Measurements from ENCODE around the gene DCTN5.

The DCTN5 gene

DNA sequence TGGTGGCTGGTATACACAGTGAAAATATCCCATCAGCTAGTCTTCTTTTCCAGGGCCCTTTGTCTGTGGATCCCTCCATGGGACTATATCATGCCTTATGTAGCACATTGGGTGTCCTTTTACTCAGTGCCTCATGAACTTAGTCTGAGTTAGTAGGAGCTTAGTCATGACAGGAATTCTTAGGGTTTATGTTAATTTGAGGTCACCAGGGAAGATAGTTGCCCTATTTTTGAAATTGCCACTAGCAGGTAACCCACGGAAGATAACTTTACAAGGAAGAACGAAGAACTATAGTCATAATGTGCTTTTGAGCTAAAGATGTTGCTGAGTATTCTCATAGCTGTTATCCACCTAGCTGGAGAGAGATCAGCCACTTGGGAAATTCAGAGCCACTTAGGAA is 22.7 kb downstream of the DCTN5 start:
- no peak overlapping the region for H3K27ac ChIP-seq (ENCODE audit: low read length)

DNA sequence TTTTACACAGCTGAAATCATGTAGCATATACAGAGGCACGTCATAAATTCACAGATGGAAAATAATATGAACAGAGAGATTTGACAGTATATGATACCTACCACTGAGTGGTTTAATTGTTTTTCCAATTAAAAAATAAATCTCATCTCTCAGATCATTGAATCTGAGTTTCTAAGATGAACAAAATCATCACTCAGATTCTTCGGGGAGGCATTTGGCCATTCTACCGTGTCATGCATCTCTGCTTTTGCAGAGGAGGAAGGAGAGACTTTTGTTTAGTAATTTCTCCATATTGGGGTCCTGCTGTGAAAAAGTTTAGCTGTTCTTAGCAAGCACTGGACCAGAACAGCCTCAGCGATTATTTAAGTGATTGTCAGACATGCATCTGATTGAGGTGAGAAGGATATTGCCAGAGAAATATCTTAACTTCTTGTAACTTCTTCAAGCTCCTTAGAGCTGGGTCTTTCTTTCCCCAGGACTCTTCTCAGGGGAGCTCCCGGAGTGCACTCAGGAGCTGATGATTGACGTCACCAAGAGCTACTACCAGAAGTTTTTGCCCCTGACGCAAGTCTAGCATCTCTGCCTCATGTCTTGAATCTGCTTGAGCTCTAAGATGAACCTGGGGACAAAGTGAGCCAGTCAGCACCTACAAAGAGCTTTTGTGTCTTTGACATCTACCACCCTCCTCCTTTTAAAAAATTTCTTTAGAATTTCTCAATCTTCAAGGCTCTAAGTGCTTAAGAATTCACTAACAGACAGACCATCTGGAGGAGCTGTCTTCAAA is 25.5 kb downstream of the DCTN5 start:
- H3K9me3 ChIP-seq (ENCODE audit: control insufficient read depth in 2 of 2, low read length in 2 of 2), result no peaks in the 10 kb centered on the region
- H3K4me1 ChIP-seq (ENCODE audit: control insufficient read depth, insufficient read depth, low read length), result no peaks in the 10 kb centered on the region
- H3K27ac ChIP-seq (ENCODE audit: low read length), result no peak overlapping the region
- H3K9ac ChIP-seq (ENCODE audit: low read length in 2 of 2), result no peak overlapping the region
- no peaks in the 10 kb centered on the region for H3K27me3 ChIP-seq (ENCODE audit: control insufficient read depth in 1 of 2, insufficient read depth in 2 of 2, low read length in 2 of 2)
- peaks cover 52 to 75% of the 10 kb centered on the region in 2 donors for H3K36me3 ChIP-seq (ENCODE audit: control insufficient read depth in 2 of 2, insufficient read depth in 2 of 2, low read length in 2 of 2)
- no peak overlapping the region for H3K4me3 ChIP-seq (ENCODE audit: low read length in 2 of 2)

More for the DNA sequence above, 22.7 kb downstream of the DCTN5 start:
- no peaks in the 10 kb centered on the region for H3K27me3 ChIP-seq (ENCODE audit: control insufficient read depth in 1 of 2, insufficient read depth in 2 of 2, low read length in 2 of 2)
- H3K4me3 ChIP-seq (ENCODE audit: low read length in 2 of 2), result no peak overlapping the region
- no peaks in the 10 kb centered on the region for H3K9me3 ChIP-seq (ENCODE audit: control insufficient read depth in 2 of 2, low read length in 2 of 2)
- no peak overlapping the region for H3K9ac ChIP-seq (ENCODE audit: low read length in 2 of 2)
- H3K36me3 ChIP-seq (ENCODE audit: control insufficient read depth in 2 of 2, insufficient read depth in 2 of 2, low read length in 2 of 2), result peaks cover 67 to 75% of the 10 kb centered on the region in 2 donors
- no peaks in the 10 kb centered on the region for H3K4me1 ChIP-seq (ENCODE audit: control insufficient read depth, insufficient read depth, low read length)

DNA sequence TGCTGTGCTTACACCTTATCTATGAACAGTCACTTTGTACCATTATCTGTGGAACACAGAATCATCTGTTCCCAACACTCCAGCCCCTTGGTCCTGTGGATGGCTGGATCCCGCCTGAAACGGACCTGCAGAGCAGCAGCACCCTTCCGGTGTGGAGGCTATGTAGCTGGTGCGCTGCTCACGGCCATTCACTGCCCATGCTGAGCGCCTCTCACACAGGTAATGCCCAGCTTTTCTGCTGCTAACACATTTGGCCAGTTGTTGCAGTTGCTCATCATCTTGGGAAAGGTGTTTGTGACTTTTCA is 26.0 kb downstream of the DCTN5 start:
- Histone ChIP-seq H3K36me3 (ENCODE audit: control insufficient read depth in 2 of 2, insufficient read depth in 2 of 2, low read length in 2 of 2) (peaks cover 47 to 75% of the 10 kb centered on the region in 2 donors), H3K27me3 (ENCODE audit: control insufficient read depth in 1 of 2, insufficient read depth in 2 of 2, low read length in 2 of 2) (no peaks in the 10 kb centered on the region)

DNA sequence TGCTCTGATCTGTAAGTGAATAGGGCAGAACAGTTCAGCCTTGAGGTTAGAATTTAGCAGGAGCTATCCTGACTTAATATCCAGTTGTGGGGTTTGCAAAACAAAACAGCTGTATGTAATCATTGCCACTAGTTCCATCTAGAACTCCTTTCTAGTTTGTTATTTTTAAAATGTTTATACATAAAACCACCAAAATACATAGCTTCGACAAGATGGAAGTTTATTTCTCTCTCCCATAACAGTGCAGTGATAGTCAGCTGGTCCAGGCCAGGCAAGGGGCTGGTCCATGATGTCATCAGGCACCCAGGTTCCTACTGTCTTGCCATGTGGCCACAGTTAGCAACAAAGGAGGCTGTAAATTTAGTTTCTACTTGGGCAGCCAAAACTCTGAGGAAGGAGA is 27.0 kb downstream of the DCTN5 start:
- Histone ChIP-seq H3K4me3 (ENCODE audit: low read length in 2 of 2) (no peak overlapping the region), H3K36me3 (ENCODE audit: control insufficient read depth in 2 of 2, insufficient read depth in 2 of 2, low read length in 2 of 2) (peaks cover 41 to 71% of the 10 kb centered on the region in 2 donors), H3K27me3 (ENCODE audit: control insufficient read depth in 1 of 2, insufficient read depth in 2 of 2, low read length in 2 of 2) (no peaks in the 10 kb centered on the region), H3K9ac (ENCODE audit: low read length in 2 of 2) (no peak overlapping the region), H3K27ac (ENCODE audit: low read length) (no peak overlapping the region), H3K9me3 (ENCODE audit: control insufficient read depth in 2 of 2, low read length in 2 of 2) (no peaks in the 10 kb centered on the region), H3K4me1 (ENCODE audit: control insufficient read depth, insufficient read depth, low read length) (no peaks in the 10 kb centered on the region)

More for the DNA sequence above, 26.0 kb downstream of the DCTN5 start:
- Histone ChIP-seq H3K4me3 (ENCODE audit: low read length in 2 of 2) (no peak overlapping the region), H3K27ac (ENCODE audit: low read length) (no peak overlapping the region), H3K9me3 (ENCODE audit: control insufficient read depth in 2 of 2, low read length in 2 of 2) (no peaks in the 10 kb centered on the region), H3K4me1 (ENCODE audit: control insufficient read depth, insufficient read depth, low read length) (no peaks in the 10 kb centered on the region), H3K9ac (ENCODE audit: low read length in 2 of 2) (no peak overlapping the region)

DNA sequence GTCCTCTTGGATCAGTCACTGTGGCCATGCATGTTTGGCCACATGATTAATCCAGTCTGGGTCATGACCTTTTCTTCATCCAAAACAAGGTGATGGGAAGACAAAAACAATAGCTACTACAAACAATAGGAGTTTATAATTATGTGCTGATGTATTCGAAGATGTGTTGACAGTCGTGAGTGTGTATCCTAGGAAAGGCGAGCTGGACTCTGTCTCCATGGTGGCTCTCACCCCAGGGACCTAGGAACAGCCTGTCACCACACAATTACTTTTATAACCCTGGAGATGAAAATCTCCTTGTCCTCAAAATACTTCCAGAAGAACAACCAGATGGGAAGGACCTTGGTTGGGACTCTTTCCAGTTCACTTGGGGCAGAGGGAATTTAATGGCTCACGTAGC is 27.6 kb downstream of the DCTN5 start:
- Histone ChIP-seq H3K36me3 (ENCODE audit: control insufficient read depth in 2 of 2, insufficient read depth in 2 of 2, low read length in 2 of 2) (peaks cover 39 to 69% of the 10 kb centered on the region in 2 donors), H3K9ac (ENCODE audit: low read length in 2 of 2) (no peak overlapping the region), H3K4me1 (ENCODE audit: control insufficient read depth, insufficient read depth, low read length) (no peaks in the 10 kb centered on the region), H3K9me3 (ENCODE audit: control insufficient read depth in 2 of 2, low read length in 2 of 2) (no peaks in the 10 kb centered on the region), H3K27ac (ENCODE audit: low read length) (no peak overlapping the region), H3K4me3 (ENCODE audit: low read length in 2 of 2) (no peak overlapping the region), H3K27me3 (ENCODE audit: control insufficient read depth in 1 of 2, insufficient read depth in 2 of 2, low read length in 2 of 2) (no peaks in the 10 kb centered on the region)

DNA sequence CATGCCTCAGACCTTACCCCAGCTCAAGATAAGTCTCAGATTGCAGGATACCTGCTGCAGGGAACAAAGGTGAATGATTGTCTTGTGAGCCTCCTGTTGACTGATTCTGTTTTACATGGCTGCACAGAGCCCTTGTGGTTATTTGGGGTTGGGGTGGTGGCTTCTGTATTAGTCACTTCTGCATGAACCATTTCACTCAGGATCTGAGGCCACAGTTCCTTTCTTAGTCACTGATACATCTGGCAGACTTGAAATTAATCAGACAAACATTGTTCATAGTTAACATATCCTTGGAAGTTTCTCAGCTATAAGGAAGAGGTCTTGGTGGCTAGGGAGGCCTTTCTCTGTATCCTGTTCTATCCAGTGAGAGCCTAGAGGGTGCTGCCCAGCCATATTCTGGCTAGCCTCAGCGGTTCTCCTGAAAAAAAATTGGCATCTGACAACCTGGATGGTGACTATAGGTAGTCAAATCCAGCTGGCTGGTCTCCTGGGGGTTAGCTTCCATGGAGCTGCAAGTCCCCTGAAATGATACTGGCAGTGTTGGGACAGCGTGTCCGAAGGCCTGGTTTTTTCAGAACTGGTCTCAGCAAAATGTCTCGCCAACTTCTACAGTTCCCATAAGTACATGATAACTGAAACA is 29.0 kb downstream of the DCTN5 start:
- Histone ChIP-seq H3K4me1 (ENCODE audit: control insufficient read depth, insufficient read depth, low read length) (no peaks in the 10 kb centered on the region), H3K4me3 (ENCODE audit: low read length in 2 of 2) (no peak overlapping the region), H3K9me3 (ENCODE audit: control insufficient read depth in 2 of 2, low read length in 2 of 2) (no peaks in the 10 kb centered on the region), H3K36me3 (ENCODE audit: control insufficient read depth in 2 of 2, insufficient read depth in 2 of 2, low read length in 2 of 2) (peaks cover 38 to 67% of the 10 kb centered on the region in 2 donors), H3K27me3 (ENCODE audit: control insufficient read depth in 1 of 2, insufficient read depth in 2 of 2, low read length in 2 of 2) (no peaks in the 10 kb centered on the region), H3K9ac (ENCODE audit: low read length in 2 of 2) (no peak overlapping the region), H3K27ac (ENCODE audit: low read length) (no peak overlapping the region)

DNA sequence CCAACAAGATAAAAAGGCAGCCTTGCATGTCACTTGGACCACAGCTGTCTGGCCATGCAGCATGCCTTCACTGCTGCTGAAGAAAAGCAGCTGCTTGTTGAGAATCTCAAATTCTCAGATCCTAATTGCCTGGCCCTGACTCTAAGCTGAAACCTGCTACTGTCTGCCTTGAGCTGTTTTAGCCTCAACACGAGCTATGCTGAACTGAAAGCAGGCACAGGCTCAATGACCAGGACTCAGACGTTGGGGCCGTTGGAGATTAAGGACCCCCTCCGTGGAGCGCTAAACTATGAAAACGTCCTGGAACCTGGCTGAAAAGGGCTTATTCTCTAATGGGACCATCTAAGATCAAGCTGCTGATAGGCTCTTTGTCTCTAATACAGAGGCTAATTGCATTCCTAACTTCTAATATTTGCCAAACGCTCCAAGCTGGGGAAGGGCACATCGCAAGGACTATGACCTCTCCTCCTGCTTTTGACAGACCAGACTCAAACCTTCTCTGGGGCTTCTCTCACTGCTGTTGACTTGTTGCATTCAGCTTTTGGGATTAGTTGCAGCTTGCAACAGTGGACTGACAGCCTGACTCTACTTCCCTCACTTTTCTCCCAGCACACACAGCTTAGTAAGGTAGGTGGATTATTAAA is 32.8 kb downstream of the DCTN5 start:
- H3K36me3 ChIP-seq (ENCODE audit: control insufficient read depth in 2 of 2, insufficient read depth in 2 of 2, low read length in 2 of 2), result peaks cover 10 to 30% of the 10 kb centered on the region in 2 donors
- no peaks in the 10 kb centered on the region for H3K27me3 ChIP-seq (ENCODE audit: control insufficient read depth in 1 of 2, insufficient read depth in 2 of 2, low read length in 2 of 2)
- no peak overlapping the region for H3K9ac ChIP-seq (ENCODE audit: low read length in 2 of 2)
- H3K4me1 ChIP-seq (ENCODE audit: control insufficient read depth, insufficient read depth, low read length), result peaks cover 8% of the 10 kb centered on the region
- H3K4me3 ChIP-seq (ENCODE audit: low read length in 2 of 2), result no peak overlapping the region
- no peak overlapping the region for H3K27ac ChIP-seq (ENCODE audit: low read length)
- H3K9me3 ChIP-seq (ENCODE audit: control insufficient read depth in 2 of 2, low read length in 2 of 2), result no peaks in the 10 kb centered on the region

DNA sequence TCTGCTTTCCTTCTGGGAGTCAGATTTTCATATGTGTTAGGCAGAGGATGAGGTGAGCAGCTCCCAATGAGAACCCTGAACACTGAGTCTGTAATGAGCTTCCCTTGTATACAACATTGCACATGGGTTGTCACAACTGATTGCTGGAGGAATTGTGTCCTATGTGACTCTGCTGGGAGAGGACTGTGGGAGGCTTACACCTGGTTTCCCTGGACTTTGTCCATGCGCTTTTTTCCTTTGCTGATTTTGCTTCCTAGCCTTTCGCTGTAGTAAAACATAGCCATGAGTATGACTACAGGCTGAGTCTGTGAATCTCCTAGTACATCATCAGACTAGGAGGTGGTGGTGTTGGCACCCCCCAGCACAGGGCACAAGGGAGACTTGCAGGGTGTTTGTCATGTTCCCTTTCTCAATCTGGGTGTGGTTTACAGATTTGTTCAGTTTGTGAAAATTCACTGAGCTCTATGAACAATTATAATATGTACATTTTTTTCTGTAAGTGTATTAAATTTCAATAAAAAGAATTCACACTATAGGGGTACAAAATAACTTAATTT is 35.7 kb downstream of the DCTN5 start:
- Histone ChIP-seq H3K9ac (ENCODE audit: low read length in 2 of 2) (no peak overlapping the region), H3K27me3 (ENCODE audit: control insufficient read depth in 1 of 2, insufficient read depth in 2 of 2, low read length in 2 of 2) (no peaks in the 10 kb centered on the region), H3K4me1 (ENCODE audit: control insufficient read depth, insufficient read depth, low read length) (peaks cover 13% of the 10 kb centered on the region), H3K4me3 (ENCODE audit: low read length in 2 of 2) (no peak overlapping the region), H3K9me3 (ENCODE audit: control insufficient read depth in 2 of 2, low read length in 2 of 2) (no peaks in the 10 kb centered on the region), H3K36me3 (ENCODE audit: control insufficient read depth in 2 of 2, insufficient read depth in 2 of 2, low read length in 2 of 2) (peaks cover 5 to 18% of the 10 kb centered on the region in 2 donors), H3K27ac (ENCODE audit: low read length) (no peak overlapping the region)

DNA sequence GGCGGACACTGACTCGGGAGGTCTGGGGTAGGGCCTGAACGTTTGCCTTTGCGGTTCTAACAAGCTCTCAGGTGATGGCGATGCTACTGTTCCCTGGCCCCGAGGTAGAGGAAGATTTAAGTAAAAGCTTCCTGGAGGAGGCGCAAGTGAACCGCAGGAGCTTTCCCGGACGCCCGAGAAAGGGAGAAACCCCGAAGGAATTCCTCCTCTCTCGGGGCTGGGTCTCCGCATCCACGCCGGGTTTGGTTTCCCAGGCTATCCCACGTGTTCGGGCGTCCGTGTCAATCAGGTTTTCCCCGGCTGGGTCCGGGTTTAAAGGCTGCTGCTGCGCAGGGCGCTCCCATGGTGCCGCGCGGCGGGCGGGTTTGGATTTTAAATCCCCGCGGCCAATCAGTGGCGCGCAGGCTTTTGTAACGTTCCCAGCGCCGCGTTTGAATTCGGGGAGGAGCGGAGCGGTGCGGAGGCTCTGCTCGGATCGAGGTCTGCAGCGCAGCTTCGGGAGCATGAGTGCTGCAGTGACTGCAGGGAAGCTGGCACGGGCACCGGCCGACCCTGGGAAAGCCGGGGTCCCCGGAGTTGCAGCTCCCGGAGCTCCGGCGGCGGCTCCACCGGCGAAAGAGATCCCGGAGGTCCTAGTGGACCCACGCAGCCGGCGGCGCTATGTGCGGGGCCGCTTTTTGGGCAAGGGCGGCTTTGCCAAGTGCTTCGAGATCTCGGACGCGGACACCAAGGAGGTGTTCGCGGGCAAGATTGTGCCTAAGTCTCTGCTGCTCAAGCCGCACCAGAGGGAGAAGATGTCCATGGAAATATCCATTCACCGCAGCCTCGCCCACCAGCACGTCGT is 37.4 kb downstream of the DCTN5 start, which contains the start of gene PLK1:
PLK1 (plus strand) TSS at position 460 of the 844 bp plus-strand sequence; CDS start at position 504, 44 bp downstream.
- Histone ChIP-seq H3K9me3 (ENCODE audit: control insufficient read depth in 2 of 2, low read length in 2 of 2) (no peaks in the 10 kb centered on the region), H3K4me1 (ENCODE audit: control insufficient read depth, insufficient read depth, low read length) (peaks cover 13% of the 10 kb centered on the region), H3K4me3 (ENCODE audit: low read length in 2 of 2) (peak within 1 kb of the TSS; percentile 70 to 73), H3K27ac (ENCODE audit: low read length) (no peak within 1 kb of the TSS), H3K27me3 (ENCODE audit: control insufficient read depth in 1 of 2, insufficient read depth in 2 of 2, low read length in 2 of 2) (no peaks in the 10 kb centered on the region), H3K36me3 (ENCODE audit: control insufficient read depth in 2 of 2, insufficient read depth in 2 of 2, low read length in 2 of 2) (peaks cover 10 to 14% of the 10 kb centered on the region in 2 donors), H3K9ac (ENCODE audit: low read length in 2 of 2) (peak within 1 kb of the TSS; percentile 39 to 55)

Data from stomach smooth muscle (tissue), 2 donors.